ENCODE measurements around the gene BLTP3B.
"Not testable (repeated sequence)": the region's sequence is repeated elsewhere in the genome, so short reads cannot be mapped to it uniquely, and the experiment has no call there.

DNA sequence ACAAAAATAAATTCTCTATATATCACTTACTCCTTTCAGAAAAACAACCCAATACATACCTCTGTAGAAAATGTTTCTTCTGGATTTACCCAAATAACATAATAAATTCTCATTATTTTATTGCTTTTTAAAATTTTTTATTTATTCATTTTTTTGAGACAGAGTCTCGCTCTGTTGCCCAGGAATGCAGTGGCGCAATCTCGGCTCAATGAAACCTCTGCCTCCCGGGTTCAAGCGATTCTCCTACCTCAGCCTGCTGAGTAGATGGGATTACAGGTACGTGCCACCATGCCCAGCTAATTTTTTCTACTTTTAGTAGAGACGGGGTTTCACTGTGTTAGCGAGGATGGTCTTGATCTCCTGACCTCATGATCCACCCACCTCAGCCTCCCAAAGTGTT, 33.8 kb upstream of the BLTP3B start:
- not testable (repeated sequence) for TF ChIP-seq POLR2A (IDR thresholded peaks at IDR 0.05)
- TF ChIP-seq, protein P1, sequence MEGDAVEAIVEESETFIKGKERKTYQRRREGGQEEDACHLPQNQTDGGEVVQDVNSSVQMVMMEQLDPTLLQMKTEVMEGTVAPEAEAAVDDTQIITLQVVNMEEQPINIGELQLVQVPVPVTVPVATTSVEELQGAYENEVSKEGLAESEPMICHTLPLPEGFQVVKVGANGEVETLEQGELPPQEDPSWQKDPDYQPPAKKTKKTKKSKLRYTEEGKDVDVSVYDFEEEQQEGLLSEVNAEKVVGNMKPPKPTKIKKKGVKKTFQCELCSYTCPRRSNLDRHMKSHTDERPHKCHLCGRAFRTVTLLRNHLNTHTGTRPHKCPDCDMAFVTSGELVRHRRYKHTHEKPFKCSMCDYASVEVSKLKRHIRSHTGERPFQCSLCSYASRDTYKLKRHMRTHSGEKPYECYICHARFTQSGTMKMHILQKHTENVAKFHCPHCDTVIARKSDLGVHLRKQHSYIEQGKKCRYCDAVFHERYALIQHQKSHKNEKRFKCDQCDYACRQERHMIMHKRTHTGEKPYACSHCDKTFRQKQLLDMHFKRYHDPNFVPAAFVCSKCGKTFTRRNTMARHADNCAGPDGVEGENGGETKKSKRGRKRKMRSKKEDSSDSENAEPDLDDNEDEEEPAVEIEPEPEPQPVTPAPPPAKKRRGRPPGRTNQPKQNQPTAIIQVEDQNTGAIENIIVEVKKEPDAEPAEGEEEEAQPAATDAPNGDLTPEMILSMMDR (IDR thresholded peaks at IDR 0.05), result not testable (repeated sequence)

Data from body of pancreas (tissue), 4 donors.